K562 (cell line): ENCODE data around the gene ADGRF5. TPM values are rescaled to one million over a fixed set of nuclear protein-coding genes. Genes with fewer than 3 reads are reported as not detected.

Source experiments
- ATAC-seq: fragments of 200-7000 bp; cut with Tn5 transposase; 3 replicates; pipeline ENCODE4 v1.9.1; 2020; ENCODE audit warnings: moderate library complexity
- BruUV-seq: library from RNA; stranded (reverse); fragments of 400-500 nt; replicated peaks from 2 replicates; lab custom pipeline; 2021; lab: Mats Ljungman, UMichigan
- CTCF ChIA-PET: fragments of 300-600 bp; formaldehyde crosslinking; extraction: SDS; loops from one replicate; lab custom pipeline; 2021; ENCODE audit warnings: low intra/inter-chr PET ratio; lab: Yijun Ruan, JAX
- POLR2A ChIA-PET: fragments of 300-600, 350-650 bp; sonication (Branson Sonifier 250); formaldehyde crosslinking; extraction: SDS; loops from one replicate; lab custom pipeline; 2021; ENCODE audit warnings: antibody characterized with exemption, inconsistent platforms; lab: Yijun Ruan, JAX
- DNase-seq, 4 experiments: peaks; one replicate each; pipeline versions ENCODE4 v3.0.0 to v3.0.0-alpha.2; 2011 to 2018; ENCODE audit warnings: low spot score in 3 of 4, mixed read lengths in 3 of 4; ENCODE audit errors: extremely low read depth in 1 of 4
- FAIRE-seq: peaks from 2 replicates; lab custom pipeline; 2011; peaks lifted over from hg19 to GRCh38; lab: Jason Lieb, UNC
- H2AFZ ChIP-seq: 2 replicates; pipeline ENCODE4 v1.6.0; 2011; ENCODE audit warnings: low read depth, low read length, control low read depth, inconsistent platforms
- H3K27ac ChIP-seq: fragments of 200-600 bp; 3 replicates; pipeline ENCODE4 v1.8.0; 2011; ENCODE audit warnings: low read depth, mild to moderate bottlenecking, control low read depth, inconsistent platforms, low read length, moderate library complexity, mixed read lengths; ENCODE audit errors: extremely low read depth
- H3K27me3 ChIP-seq, 2 experiments: fragments of 300-600 bp in 1 of 2; 2 replicates in 1 of 2; 3 replicates in 1 of 2; pipeline versions ENCODE4 v1.6.0 to v1.8.0; 2011; ENCODE audit warnings: inconsistent platforms in 2 of 2, low read length in 2 of 2, mild to moderate bottlenecking in 1 of 2, mixed read lengths in 1 of 2, moderate library complexity in 1 of 2; ENCODE audit not compliant: control insufficient read depth in 2 of 2, insufficient read depth in 2 of 2
- H3K36me3 ChIP-seq: fragments of 300-600 bp; 3 replicates; pipeline ENCODE4 v1.8.0; 2011; ENCODE audit warnings: mild to moderate bottlenecking, low read length, inconsistent platforms; ENCODE audit not compliant: control insufficient read depth, insufficient read depth
- H3K4me1 ChIP-seq, 2 experiments: fragments of 200-600 bp in 1 of 2; replicated peaks in 1 of 2; 2 replicates in 1 of 2; 3 replicates in 1 of 2; pipeline versions ENCODE4 v1.5.1 to v1.8.0; 2011; ENCODE audit warnings: inconsistent platforms in 2 of 2, low read length in 2 of 2, mild to moderate bottlenecking in 1 of 2, mixed read lengths in 1 of 2, moderate library complexity in 1 of 2; ENCODE audit not compliant: control insufficient read depth in 2 of 2, insufficient read depth in 2 of 2
- H3K4me2 ChIP-seq: 2 replicates; pipeline ENCODE4 v1.6.1; 2011; ENCODE audit warnings: low read length, control low read depth, inconsistent platforms, mixed read lengths; ENCODE audit not compliant: insufficient read depth
- H3K4me3 ChIP-seq: fragments of 200-600 bp; sonication (generic), shearing (Covaris generic); 2 replicates; pipeline ENCODE4 v1.5.1; 2016; ENCODE audit warnings: control low read depth, inconsistent platforms
- H3K79me2 ChIP-seq: fragments of 200-600 bp; 3 replicates; pipeline ENCODE4 v1.8.0; 2011; ENCODE audit warnings: low read length, inconsistent platforms; ENCODE audit not compliant: control insufficient read depth, insufficient read depth
- H3K9ac ChIP-seq, 2 experiments: 2 replicates each; pipeline versions ENCODE4 v1.6.0 to v1.6.1; 2011; ENCODE audit warnings: low read depth in 2 of 2, low read length in 2 of 2, control low read depth in 1 of 2, inconsistent platforms in 1 of 2, mild to moderate bottlenecking in 1 of 2, mixed read lengths in 1 of 2; ENCODE audit not compliant: insufficient read depth in 1 of 2
- H3K9me1 ChIP-seq: one replicate; pipeline ENCODE4 v1.6.0; 2011; ENCODE audit warnings: inconsistent platforms, mild to moderate bottlenecking, low read length, moderate library complexity; ENCODE audit not compliant: control insufficient read depth, insufficient read depth
- H3K9me3 ChIP-seq: replicated peaks from 2 replicates; pipeline ENCODE4 v1.5.1; 2011; ENCODE audit warnings: low read depth, low read length, inconsistent platforms; ENCODE audit not compliant: control insufficient read depth, insufficient read depth
- H4K20me1 ChIP-seq: replicated peaks from 2 replicates; pipeline ENCODE4 v1.6.1; 2011; ENCODE audit warnings: low read length, inconsistent platforms, mixed read lengths; ENCODE audit not compliant: control insufficient read depth, insufficient read depth
- CAMTA2 ChIP-seq: fragments of 250-450 bp; sonication (Bioruptor Pico); conservative IDR thresholded peaks from 2 replicates; pipeline ENCODE4 v1.5.1; 2022
- HBP1 ChIP-seq: fragments of 450-650 bp; formaldehyde crosslinking; IDR thresholded peaks from 2 replicates; pipeline ENCODE4 v1.4.0; 2022; ENCODE audit warnings: missing genetic modification characterization
- KDM4B ChIP-seq, 2 experiments: fragments of 450-650 bp in 1 of 2; sonication (generic) in 1 of 2; IDR thresholded peaks; 2 replicates each; pipeline ENCODE4 v1.6.1; 2016 to 2017; ENCODE audit warnings: borderline replicate concordance in 2 of 2, antibody characterized with exemption in 1 of 2, low read depth in 1 of 2, mild to moderate bottlenecking in 1 of 2
- LCOR ChIP-seq: sonication (generic); formaldehyde crosslinking; IDR thresholded peaks from 2 replicates; pipeline ENCODE4 v1.8.0; 2022; ENCODE audit warnings: mild to moderate bottlenecking, missing genetic modification reagents
- MAX ChIP-seq: sonication (generic); formaldehyde crosslinking; IDR thresholded peaks from 2 replicates; pipeline ENCODE4 v1.9.0; 2022; ENCODE audit warnings: mild to moderate bottlenecking, missing genetic modification reagents
- PTBP1 ChIP-seq: fragments of 200-400 bp; formaldehyde crosslinking; IDR thresholded peaks from 2 replicates; pipeline ENCODE4 v1.6.1; 2017; ENCODE audit warnings: low read depth, low read length
- PTTG1 ChIP-seq: fragments of 450-650 bp; IDR thresholded peaks from 2 replicates; pipeline ENCODE4 v1.6.1; 2016; ENCODE audit warnings: low read depth, mild to moderate bottlenecking, missing genetic modification characterization, missing compliant biosample characterization
- RFX1 ChIP-seq: fragments of 450-650 bp; IDR thresholded peaks from 2 replicates; pipeline ENCODE4 v1.6.1; 2016; ENCODE audit warnings: mild to moderate bottlenecking, moderate library complexity
- SRF ChIP-seq, 2 experiments: fragments of 250-450, 450-650 bp in 1 of 2; sonication (Bioruptor Pico) in 1 of 2; sonication (generic) in 1 of 2; formaldehyde crosslinking; IDR thresholded peaks; 2 replicates each; pipeline versions ENCODE4 v1.5.0 to v1.5.1; 2020 to 2022; ENCODE audit warnings: mild to moderate bottlenecking in 1 of 2, missing genetic modification reagents in 1 of 2
- XRCC3 ChIP-seq: fragments of 450-650 bp; IDR thresholded peaks from 2 replicates; pipeline ENCODE4 v1.6.1; 2017; ENCODE audit warnings: mild to moderate bottlenecking, moderate library complexity
- ZNF512 ChIP-seq: IDR thresholded peaks from 2 replicates; pipeline ENCODE4 v1.6.1; 2016; ENCODE audit warnings: missing genetic modification characterization, missing compliant biosample characterization
- WGBS: fragments of 100-300 bp; shearing (Covaris generic); methylation state at CpG from one replicate; pipeline ENCODE4 v1.1.6; 2016; ENCODE audit warnings: low coverage, mixed read lengths; ENCODE audit not compliant: insufficient coverage; ENCODE audit errors: missing lambda C conversion rate; 5-methylcytosine and 5-hydroxymethylcytosine counted together
- in situ Hi-C: fragments of 300-500 bp; cut with MboI; formaldehyde crosslinking; loops from 4 replicates; pipeline ENCODE4 v1.15.0; 2018; ENCODE audit warnings: inconsistent platforms, mixed read lengths
- intact Hi-C: fragments of 100-400 bp; cut with micrococcal nuclease; formaldehyde crosslinking; loops from 2 replicates; pipeline ENCODE4 v1.14.2; 2022
- polyA plus RNA-seq, 8 experiments: library from polyadenylated mRNA; depleted of rRNA in 4 of 8; stranded (reverse) in 5 of 8; unstranded in 3 of 8; fragments of >200 nt; fragmentation: Nextera tagmentation in 2 of 8; fragmentation: Illumina TruSeq in 1 of 8; extraction: Ambion mirVana in 2 of 8; extraction: Trizol in 1 of 8; gene quantifications; 2 replicates each; pipeline versions ENCODE4 v1.2.1 to v1.2.3, GENCODE V29; 2011 to 2014; ENCODE audit warnings: inconsistent platforms in 1 of 8, missing spikeins in 1 of 8
- total RNA-seq, 7 experiments: library from RNA; depleted of rRNA in 6 of 7; stranded (reverse); fragments of >200 nt in 6 of 7; fragmentation: Illumina TruSeq in 2 of 7; extraction: Trizol in 2 of 7; gene quantifications; 2 replicates each; pipeline versions ENCODE4 v1.2.1 to v1.2.3, GENCODE V29; 2011 to 2021; ENCODE audit warnings: low replicate concordance in 1 of 7

The ADGRF5 gene
- total and polyA plus RNA-seq, 9 of the 15 experiments (the other 6 are each of a cell fraction or from before 2014, with no cell fraction given), result 0.07 TPM; not detected in 8

GRCh38 chr6:46816626-46817025, 105.1 kb downstream of the ADGRF5 start:
- Histone ChIP-seq H3K79me2 (no peaks in the 10 kb centered on the region), H3K27me3 (no peaks in the 10 kb centered on the region), H3K4me3 (no peak overlapping the region), H2AFZ (no peak overlapping the region), H3K4me2 (no peak overlapping the region), H3K9ac (no peak overlapping the region), H4K20me1 (no peaks in the 10 kb centered on the region), H3K27ac (no peak overlapping the region), H3K36me3 (no peaks in the 10 kb centered on the region), H3K9me3 (no peaks in the 10 kb centered on the region), H3K9me1 (no peaks in the 10 kb centered on the region), H3K4me1 (no peaks in the 10 kb centered on the region)
- intact Hi-C loops (no loop called here), in situ Hi-C loops (no loop called here)
- ATAC-seq (no peak), DNase-seq (no peak), FAIRE-seq (no peak)
- CTCF ChIA-PET, result no interaction called here
- no TSS peak for BruUV-seq
- POLR2A ChIA-PET, result no interaction called here
- WGBS, result 0% methylated on average over 1 of the region's 1 CpG
- TF ChIP-seq LCOR (no peak), ZNF512 (tag) (no peak), RFX1 (no peak), HBP1 (CRISPR knock-in tag) (no peak), PTTG1 (tag) (no peak), SRF (CRISPR knock-in tag; IDR thresholded peaks at IDR 0.05) (no peak), KDM4B (IDR thresholded peaks at IDR 0.05; ENCODE audit: borderline replicate concordance in 2 of 2, low read depth in 1 of 2) (no peak), MAX (CRISPR knock-in tag) (no peak), XRCC3 (no peak), CAMTA2 (CRISPR knock-in tag) (no peak), PTBP1 (no peak)
